B cell (primary cell): ENCODE measurements around the gene DSCAML1. TPM values are rescaled to one million over a fixed set of nuclear protein-coding genes. Genes with fewer than 3 reads are reported as not detected.

Experiments used
- ATAC-seq: fragments of 200-7000 bp; cut with Tn5 transposase; one replicate; pipeline ENCODE4 v1.10.0; 2021; ENCODE audit warnings: low read depth, mild to moderate bottlenecking, moderate number of reproducible peaks, moderate library complexity
- CTCF ChIA-PET: fragments of 350-600 bp; sonication (Branson Sonifier 250); formaldehyde crosslinking; loops from one replicate; lab custom pipeline; 2021; ENCODE audit warnings: antibody characterized with exemption, inconsistent platforms; lab: Charles Lee
- POLR2A ChIA-PET: fragments of 350-600 bp; sonication (Branson Sonifier 250); formaldehyde crosslinking; loops from one replicate; lab custom pipeline; 2021; ENCODE audit warnings: antibody characterized with exemption; lab: Charles Lee
- DNase-seq: peaks from one replicate; pipeline ENCODE4 v3.0.0; 2013
- H2AFZ ChIP-seq: 2 replicates; pipeline ENCODE4 v1.6.1; 2012; ENCODE audit warnings: mild to moderate bottlenecking, low read depth, low read length; ENCODE audit not compliant: insufficient read depth, poor library complexity, severe bottlenecking
- H3K27ac ChIP-seq, 2 donors: 1 replicate in 1 of 2; 2 replicates in 1 of 2; pipeline ENCODE4 v1.5.1; 2012 to 2013; ENCODE audit warnings: low read length in 2 of 2, mild to moderate bottlenecking in 2 of 2, moderate library complexity in 1 of 2
- H3K27me3 ChIP-seq, 4 experiments: fragments of 200-600 bp in 1 of 4; sonication (generic) in 1 of 4; replicated peaks in 1 of 4; 1 replicate in 2 of 4; 2 replicates in 2 of 4; pipeline versions ENCODE4 v1.6.1 to v1.7.0; 2013 to 2016; ENCODE audit warnings: low read length in 3 of 4, mild to moderate bottlenecking in 2 of 4, mixed read lengths in 1 of 4, moderate library complexity in 1 of 4; ENCODE audit not compliant: insufficient read depth in 4 of 4, control insufficient read depth in 3 of 4; ENCODE audit errors: control extremely low read depth in 1 of 4
- H3K36me3 ChIP-seq, 2 experiments: replicated peaks in 1 of 2; 1 replicate in 1 of 2; 2 replicates in 1 of 2; pipeline versions ENCODE4 v1.6.1 to v1.7.1; 2013; ENCODE audit warnings: low read length in 1 of 2; ENCODE audit not compliant: insufficient read depth in 2 of 2, control insufficient read depth in 1 of 2; ENCODE audit errors: control extremely low read depth in 1 of 2, extremely low read depth in 1 of 2
- H3K4me1 ChIP-seq, 2 donors: fragments of 200-600 bp in 1 of 2; sonication (generic) in 1 of 2; 1 replicate in 1 of 2; 2 replicates in 1 of 2; pipeline versions ENCODE4 v1.5.1 to v1.6.1; 2013 to 2017; ENCODE audit warnings: low read length in 2 of 2; ENCODE audit not compliant: control insufficient read depth in 2 of 2, insufficient read depth in 2 of 2
- H3K4me2 ChIP-seq: replicated peaks from 2 replicates; pipeline ENCODE3; 2012; ENCODE audit warnings: mild to moderate bottlenecking, low read depth, low read length; ENCODE audit not compliant: poor library complexity, severe bottlenecking
- H3K4me3 ChIP-seq, 5 experiments: fragments of 200-600 bp in 1 of 5; sonication (generic) in 1 of 5; 1 replicate in 3 of 5; 2 replicates in 2 of 5; pipeline versions ENCODE4 v1.5.1 to v1.7.0; 2011 to 2016; ENCODE audit warnings: low read length in 4 of 5, mild to moderate bottlenecking in 4 of 5, low read depth in 2 of 5, control low read depth in 1 of 5, moderate library complexity in 1 of 5; ENCODE audit not compliant: insufficient read depth in 1 of 5; ENCODE audit errors: control extremely low read depth in 1 of 5, extremely low read depth in 1 of 5
- H3K79me2 ChIP-seq: fragments of 200-600 bp; sonication (generic); one replicate; pipeline ENCODE4 v1.6.0; 2016; ENCODE audit warnings: low read length; ENCODE audit not compliant: control insufficient read depth, insufficient read depth
- H3K9ac ChIP-seq: fragments of 200-600 bp; sonication (generic); 2 replicates; pipeline ENCODE4 v1.6.1; 2017; ENCODE audit warnings: mild to moderate bottlenecking, low read length, moderate library complexity
- H3K9me3 ChIP-seq, 3 donors: one replicate each; pipeline versions ENCODE4 v1.6.1 to v1.7.1; 2013; ENCODE audit warnings: low read length in 2 of 3; ENCODE audit not compliant: control insufficient read depth in 2 of 3, insufficient read depth in 1 of 3; ENCODE audit errors: control extremely low read depth in 1 of 3
- H4K20me1 ChIP-seq: 2 replicates; pipeline ENCODE4 v1.6.0; 2012; ENCODE audit warnings: mild to moderate bottlenecking, low read length; ENCODE audit not compliant: insufficient read depth, control insufficient read depth, poor library complexity, severe bottlenecking
- H3K27ac Mint-ChIP-seq: one replicate; pipeline ENCODE4 v1.8.0; 2021; ENCODE audit warnings: mixed read lengths
- H3K27me3 Mint-ChIP-seq: one replicate; pipeline ENCODE4 v1.8.0; 2021; ENCODE audit warnings: mixed read lengths
- H3K4me1 Mint-ChIP-seq: one replicate; pipeline ENCODE4 v1.8.0; 2021; ENCODE audit warnings: mixed read lengths
- H3K4me3 Mint-ChIP-seq: one replicate; pipeline ENCODE4 v1.8.0; 2021; ENCODE audit warnings: mixed read lengths
- H3K9me3 Mint-ChIP-seq: one replicate; pipeline ENCODE4 v1.8.0; 2022; ENCODE audit warnings: mixed read lengths; ENCODE audit not compliant: insufficient read depth
- EZH2 ChIP-seq: IDR thresholded peaks from 2 replicates; pipeline ENCODE4 v1.6.1; 2012; ENCODE audit warnings: borderline replicate concordance, low read depth, mild to moderate bottlenecking, moderate library complexity, low read length; ENCODE audit not compliant: insufficient read depth, poor library complexity, severe bottlenecking
- WGBS: methylation state at CpG from one replicate; pipeline ENCODE4 v1.1.5; 2013; ENCODE audit warnings: missing lambda C conversion rate; ENCODE audit not compliant: insufficient coverage; 5-methylcytosine and 5-hydroxymethylcytosine counted together
- intact Hi-C: fragments of 100-400 bp; cut with micrococcal nuclease; formaldehyde crosslinking; loops from one replicate; pipeline ENCODE4 v1.10.0; 2022
- polyA plus RNA-seq: library from polyadenylated mRNA; depleted of rRNA; stranded (reverse); fragments of >200 nt; gene quantifications from 2 replicates; pipeline ENCODE4 v1.2.3, GENCODE V29; 2012
- total RNA-seq, 2 donors: library from RNA; stranded (reverse); fragments of 120-200 nt in 1 of 2; gene quantifications; 1 replicate in 1 of 2; 2 replicates in 1 of 2; pipeline versions ENCODE4 v1.2.3 to v1.2.4, GENCODE V29; 2013 to 2022
- TF ChIP-seq, protein P1 (sequence below): fragments of 200-600 bp; IDR thresholded peaks from one replicate; pipeline ENCODE4 v1.8.0; 2022; ENCODE audit warnings: antibody characterized with exemption, mild to moderate bottlenecking

The DSCAML1 gene
- total and polyA plus RNA-seq, 2 donors (not counting 1 experiment from before 2014, with no cell fraction given) = 1.2 to 6.2 TPM

DNA sequence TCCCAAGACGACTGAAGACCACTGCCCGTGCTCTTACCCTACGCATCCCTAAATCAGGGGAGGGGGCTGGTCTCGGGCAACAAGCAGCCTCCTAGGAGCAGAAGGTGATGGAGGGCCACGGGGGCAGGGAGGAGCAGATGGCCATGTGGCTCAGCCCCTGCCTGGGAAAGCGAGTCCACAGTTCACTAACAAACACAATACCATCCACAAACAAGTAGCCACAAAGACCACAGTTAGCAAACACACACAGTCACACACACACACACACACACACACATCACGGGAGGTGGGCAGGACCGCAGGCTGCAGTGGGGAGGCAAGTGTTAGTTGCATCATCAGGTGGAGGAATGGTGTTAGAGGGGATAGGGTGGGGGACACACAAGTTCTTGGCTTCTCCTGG is 40.8 kb upstream of the DSCAML1 start:
- CTCF ChIA-PET = interaction anchor here (0.9 to 2.6 kb wide), 3 partner anchors 14 to 216 kb away, joined by 3 to 16 read pairs (median 5); no protein-coding TSS in a partner anchor

DNA sequence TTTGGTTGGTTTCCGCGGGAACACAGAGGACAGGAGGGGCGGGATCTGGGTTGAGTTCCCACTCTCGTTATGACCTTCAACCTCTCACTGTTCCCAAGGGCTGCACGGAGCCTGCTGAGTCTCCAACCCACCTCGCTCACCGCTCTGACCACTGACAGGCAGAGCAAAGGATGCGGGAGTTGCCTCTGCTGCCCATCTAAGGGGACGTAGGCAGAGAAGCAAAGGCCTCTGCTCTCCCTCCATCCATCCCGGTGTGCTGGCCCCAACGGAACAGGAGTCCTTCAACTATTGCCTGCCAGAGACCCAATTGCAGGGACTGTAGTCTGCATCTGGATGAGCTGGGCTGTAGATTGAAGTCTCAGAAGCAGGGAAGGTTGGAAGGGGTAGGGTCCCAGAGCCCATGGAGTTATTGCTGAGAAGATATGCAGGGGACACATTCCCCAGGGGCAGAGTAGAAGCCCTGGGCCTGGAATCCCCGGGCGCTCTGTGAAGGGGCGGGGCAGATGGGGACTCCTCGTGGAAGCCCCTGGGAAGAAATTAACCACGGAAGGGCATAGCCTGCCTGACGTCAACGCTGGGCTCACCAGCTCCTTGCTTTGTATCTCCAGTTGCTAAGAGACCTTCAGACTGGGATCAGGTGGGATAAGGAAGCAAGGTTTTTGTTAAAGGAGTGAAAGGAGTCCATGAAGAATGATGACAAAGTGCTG is 40.2 kb upstream of the DSCAML1 start:
- TF ChIP-seq, protein P1, sequence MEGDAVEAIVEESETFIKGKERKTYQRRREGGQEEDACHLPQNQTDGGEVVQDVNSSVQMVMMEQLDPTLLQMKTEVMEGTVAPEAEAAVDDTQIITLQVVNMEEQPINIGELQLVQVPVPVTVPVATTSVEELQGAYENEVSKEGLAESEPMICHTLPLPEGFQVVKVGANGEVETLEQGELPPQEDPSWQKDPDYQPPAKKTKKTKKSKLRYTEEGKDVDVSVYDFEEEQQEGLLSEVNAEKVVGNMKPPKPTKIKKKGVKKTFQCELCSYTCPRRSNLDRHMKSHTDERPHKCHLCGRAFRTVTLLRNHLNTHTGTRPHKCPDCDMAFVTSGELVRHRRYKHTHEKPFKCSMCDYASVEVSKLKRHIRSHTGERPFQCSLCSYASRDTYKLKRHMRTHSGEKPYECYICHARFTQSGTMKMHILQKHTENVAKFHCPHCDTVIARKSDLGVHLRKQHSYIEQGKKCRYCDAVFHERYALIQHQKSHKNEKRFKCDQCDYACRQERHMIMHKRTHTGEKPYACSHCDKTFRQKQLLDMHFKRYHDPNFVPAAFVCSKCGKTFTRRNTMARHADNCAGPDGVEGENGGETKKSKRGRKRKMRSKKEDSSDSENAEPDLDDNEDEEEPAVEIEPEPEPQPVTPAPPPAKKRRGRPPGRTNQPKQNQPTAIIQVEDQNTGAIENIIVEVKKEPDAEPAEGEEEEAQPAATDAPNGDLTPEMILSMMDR = no peak
- no peak for TF ChIP-seq EZH2
- Histone ChIP-seq H3K4me2 (no peak overlapping the region), H3K79me2 (no peaks in the 10 kb centered on the region), H3K4me3 (no peak overlapping the region), H3K4me1 (no peaks in the 10 kb centered on the region), H3K9me3 (no peaks in the 10 kb centered on the region), H3K36me3 (no peaks in the 10 kb centered on the region), H2AFZ (no peak overlapping the region), H3K27ac (no peak overlapping the region), H3K9ac (no peak overlapping the region), H4K20me1 (no peaks in the 10 kb centered on the region), H3K27me3 (peaks cover 0 to 9% (median 0%) of the 10 kb centered on the region in 4 experiments)
- no peak overlapping the region for H3K4me3 Mint-ChIP-seq
- peaks cover 18% of the 10 kb centered on the region for H3K27me3 Mint-ChIP-seq
- DNase-seq = no peak
- ChIA-PET POLR2A (no interaction called here), CTCF (interaction anchor here (2.1 to 2.6 kb wide), 2 partner anchors 14 to 216 kb away, joined by 5 to 16 read pairs; no protein-coding TSS in a partner anchor)
- WGBS = 87% methylated on average over 18 of the region's 18 CpGs
- intact Hi-C loops = no loop called here
- H3K27ac Mint-ChIP-seq = no peak overlapping the region
- no peaks in the 10 kb centered on the region for H3K4me1 Mint-ChIP-seq
- H3K9me3 Mint-ChIP-seq = no peaks in the 10 kb centered on the region
- ATAC-seq = no peak

More for the DNA sequence above, 40.8 kb upstream of the DSCAML1 start:
- WGBS = 96% methylated on average over 3 of the region's 8 CpGs
- intact Hi-C loops = no loop called here
- Histone ChIP-seq H3K9me3 (no peaks in the 10 kb centered on the region), H4K20me1 (no peaks in the 10 kb centered on the region), H3K4me2 (no peak overlapping the region), H3K9ac (no peak overlapping the region), H3K36me3 (no peaks in the 10 kb centered on the region), H3K79me2 (no peaks in the 10 kb centered on the region), H3K27me3 (peaks cover 0 to 7% (median 0%) of the 10 kb centered on the region in 4 experiments), H3K4me1 (no peaks in the 10 kb centered on the region), H3K27ac (no peak overlapping the region), H2AFZ (no peak overlapping the region), H3K4me3 (no peak overlapping the region)
- H3K4me3 Mint-ChIP-seq = no peak overlapping the region
- no peak for ATAC-seq
- no peak for TF ChIP-seq EZH2
- TF ChIP-seq, protein P1 = no peak
- no peak overlapping the region for H3K27ac Mint-ChIP-seq
- no peaks in the 10 kb centered on the region for H3K4me1 Mint-ChIP-seq
- no peak for DNase-seq
- no peaks in the 10 kb centered on the region for H3K9me3 Mint-ChIP-seq
- H3K27me3 Mint-ChIP-seq = peaks cover 18% of the 10 kb centered on the region
- POLR2A ChIA-PET = no interaction called here
